K562 (cell line): ENCODE data around the gene B4GALNT2. TPM values are rescaled to one million over a fixed set of nuclear protein-coding genes. Genes with fewer than 3 reads are reported as not detected.

Experiments used
- BCL6 ChIP-seq: fragments of 250-450 bp; sonication (Bioruptor Pico); IDR thresholded peaks from 2 replicates; pipeline ENCODE4 v1.4.0; 2020
- BMI1 ChIP-seq: fragments of 150-350 bp; IDR thresholded peaks from 2 replicates; pipeline ENCODE4 v1.6.1; 2014; ENCODE audit warnings: low read length
- FOXP1 ChIP-seq: sonication (generic); formaldehyde crosslinking; IDR thresholded peaks from 2 replicates; pipeline ENCODE4 v1.8.0; 2022; ENCODE audit warnings: mild to moderate bottlenecking, missing genetic modification reagents
- L3MBTL2 ChIP-seq: fragments of 450-650 bp; IDR thresholded peaks from 2 replicates; pipeline ENCODE4 v1.6.1; 2016; ENCODE audit warnings: mild to moderate bottlenecking, moderate library complexity
- MEIS2 ChIP-seq: fragments of 450-650 bp; IDR thresholded peaks from 2 replicates; pipeline ENCODE4 v1.6.1; 2014; ENCODE audit warnings: mild to moderate bottlenecking; ENCODE audit not compliant: partially characterized antibody
- MYC ChIP-seq, 2 experiments: fragments of 250-450 bp in 1 of 2; sonication (Bioruptor Pico) in 1 of 2; IDR thresholded peaks; 2 replicates each; pipeline versions ENCODE4 v1.5.1 to v1.6.1; 2012 to 2021; ENCODE audit warnings: low read depth in 2 of 2, borderline replicate concordance in 1 of 2, improper control_type of control experiment in 1 of 2, low read length in 1 of 2, mild to moderate bottlenecking in 1 of 2, moderate library complexity in 1 of 2
- NFXL1 ChIP-seq: fragments of 450-650 bp; formaldehyde crosslinking; IDR thresholded peaks from 2 replicates; pipeline ENCODE4 v1.4.0; 2021; ENCODE audit warnings: mild to moderate bottlenecking
- PHF21A ChIP-seq: fragments of 450-650 bp; IDR thresholded peaks from 2 replicates; pipeline ENCODE4 v1.6.1; 2017; ENCODE audit warnings: low read depth, borderline replicate concordance
- PHF8 ChIP-seq: fragments of 200-600 bp; sonication (generic); IDR thresholded peaks from 2 replicates; pipeline ENCODE4 v1.6.1; 2012; ENCODE audit warnings: mixed run types, mild to moderate bottlenecking, inconsistent platforms, low read length, moderate library complexity, borderline replicate concordance
- RAD51 ChIP-seq: fragments of 450-650 bp; IDR thresholded peaks from 2 replicates; pipeline ENCODE4 v1.7.1; 2016; ENCODE audit warnings: low read depth, mild to moderate bottlenecking, borderline replicate concordance
- RBM22 ChIP-seq: fragments of 200-400 bp; formaldehyde crosslinking; IDR thresholded peaks from 2 replicates; pipeline ENCODE4 v1.6.1; 2018; ENCODE audit warnings: low read length, low read depth; ENCODE audit not compliant: poor library complexity, severe bottlenecking
- SRSF1 ChIP-seq: fragments of 200-400 bp; formaldehyde crosslinking; IDR thresholded peaks from 2 replicates; pipeline ENCODE4 v1.6.1; 2017; ENCODE audit warnings: mild to moderate bottlenecking, low read depth, low read length, moderate library complexity
- SRSF7 ChIP-seq: fragments of 200-400 bp; formaldehyde crosslinking; optimal IDR thresholded peaks from 2 replicates; pipeline ENCODE3; 2017; ENCODE audit warnings: mild to moderate bottlenecking, low read depth, low read length
- ZC3H11A ChIP-seq: IDR thresholded peaks from 2 replicates; pipeline ENCODE4 v1.6.1; 2012; ENCODE audit warnings: low read depth, low read length, improper control_type of control experiment
- ZC3H8 ChIP-seq: fragments of 450-650 bp; IDR thresholded peaks from 2 replicates; pipeline ENCODE4 v1.6.1; 2017
- ZNF347 ChIP-seq: fragments of 450-650 bp; formaldehyde crosslinking; IDR thresholded peaks from 2 replicates; pipeline ENCODE4 v1.4.0; 2020; ENCODE audit warnings: low read depth, mild to moderate bottlenecking, moderate library complexity
- ZNF551 ChIP-seq: fragments of 250-450 bp; sonication (Bioruptor Pico); IDR thresholded peaks from 2 replicates; pipeline ENCODE4 v1.5.0; 2021; ENCODE audit warnings: mild to moderate bottlenecking, moderate library complexity
- ZNF79 ChIP-seq: fragments of 250-450 bp; sonication (Bioruptor Pico); IDR thresholded peaks from 2 replicates; pipeline ENCODE4 v1.4.0; 2020; ENCODE audit warnings: low read depth, mild to moderate bottlenecking, moderate library complexity
- polyA plus RNA-seq, 8 experiments: library from polyadenylated mRNA; depleted of rRNA in 4 of 8; stranded (reverse) in 5 of 8; unstranded in 3 of 8; fragments of >200 nt; fragmentation: Nextera tagmentation in 2 of 8; fragmentation: Illumina TruSeq in 1 of 8; extraction: Ambion mirVana in 2 of 8; extraction: Trizol in 1 of 8; gene quantifications; 2 replicates each; pipeline versions ENCODE4 v1.2.1 to v1.2.3, GENCODE V29; 2011 to 2014; ENCODE audit warnings: inconsistent platforms in 1 of 8, missing spikeins in 1 of 8
- total RNA-seq, 7 experiments: library from RNA; depleted of rRNA in 6 of 7; stranded (reverse); fragments of >200 nt in 6 of 7; fragmentation: Illumina TruSeq in 2 of 7; extraction: Trizol in 2 of 7; gene quantifications; 2 replicates each; pipeline versions ENCODE4 v1.2.1 to v1.2.3, GENCODE V29; 2011 to 2021; ENCODE audit warnings: low replicate concordance in 1 of 7
- TF ChIP-seq, protein P1 (sequence below), 2 experiments: fragments of 450-650 bp in 1 of 2; IDR thresholded peaks; 2 replicates each; pipeline ENCODE4 v1.6.1; 2011 to 2017; ENCODE audit warnings: low read depth in 2 of 2, antibody characterized with exemption in 1 of 2, borderline replicate concordance in 1 of 2, low read length in 1 of 2, mild to moderate bottlenecking in 1 of 2, mixed read lengths in 1 of 2; ENCODE audit not compliant: control insufficient read depth in 1 of 2
- TF ChIP-seq, protein P2 (sequence below): fragments of 450-650 bp; formaldehyde crosslinking; IDR thresholded peaks from 2 replicates; pipeline ENCODE4 v1.4.0; 2020; ENCODE audit warnings: mild to moderate bottlenecking, mixed read lengths
- TF ChIP-seq, protein P3 (sequence below): fragments of 200-800 bp; sonication (Bioruptor generic); IDR thresholded peaks from 2 replicates; pipeline ENCODE4 v1.6.1; 2017; ENCODE audit warnings: missing genetic modification characterization, missing compliant biosample characterization

The B4GALNT2 gene
- total and polyA plus RNA-seq, 9 of the 15 experiments (the other 6 are each of a cell fraction or from before 2014, with no cell fraction given): not detected

DNA sequence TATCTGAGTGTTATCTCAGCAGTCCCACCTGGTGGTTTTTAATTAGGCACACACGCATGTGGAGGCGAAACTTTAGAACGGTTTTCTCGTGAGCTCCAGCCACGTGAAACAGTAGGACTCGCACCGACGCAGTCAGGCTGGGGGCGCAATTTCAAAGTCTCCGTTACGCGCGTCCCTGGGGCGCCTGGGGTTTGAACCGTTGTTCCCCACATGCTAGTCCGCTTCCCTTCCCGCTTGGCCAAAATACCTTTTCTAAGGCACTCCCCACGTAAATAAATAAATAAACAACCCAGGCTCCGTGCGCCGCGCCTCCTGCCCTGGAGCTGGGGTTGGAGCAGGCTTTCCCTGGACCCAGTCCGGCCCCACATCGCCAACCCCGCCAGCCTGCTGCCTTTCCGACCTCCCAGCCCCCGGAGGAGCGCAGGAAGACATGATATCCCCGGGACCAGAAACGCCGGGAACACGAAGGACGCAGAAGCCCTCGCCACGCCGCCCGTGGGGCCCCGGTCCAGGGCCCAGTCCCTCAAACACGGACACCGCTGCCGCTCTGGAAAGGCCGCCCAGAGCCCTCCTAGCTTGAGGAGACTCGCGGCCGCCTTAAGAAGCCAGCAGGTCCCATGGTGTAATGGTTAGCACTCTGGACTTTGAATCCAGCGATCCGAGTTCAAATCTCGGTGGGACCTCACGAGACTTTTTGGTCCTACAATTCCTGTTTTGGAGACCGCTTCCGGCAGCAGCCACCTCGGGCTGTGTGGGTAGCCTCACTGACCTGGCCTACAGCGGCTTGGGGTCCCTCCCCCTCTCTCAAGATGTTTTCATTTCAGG is 59.6 kb downstream of the B4GALNT2 start (continued):
- TF ChIP-seq, protein P1, sequence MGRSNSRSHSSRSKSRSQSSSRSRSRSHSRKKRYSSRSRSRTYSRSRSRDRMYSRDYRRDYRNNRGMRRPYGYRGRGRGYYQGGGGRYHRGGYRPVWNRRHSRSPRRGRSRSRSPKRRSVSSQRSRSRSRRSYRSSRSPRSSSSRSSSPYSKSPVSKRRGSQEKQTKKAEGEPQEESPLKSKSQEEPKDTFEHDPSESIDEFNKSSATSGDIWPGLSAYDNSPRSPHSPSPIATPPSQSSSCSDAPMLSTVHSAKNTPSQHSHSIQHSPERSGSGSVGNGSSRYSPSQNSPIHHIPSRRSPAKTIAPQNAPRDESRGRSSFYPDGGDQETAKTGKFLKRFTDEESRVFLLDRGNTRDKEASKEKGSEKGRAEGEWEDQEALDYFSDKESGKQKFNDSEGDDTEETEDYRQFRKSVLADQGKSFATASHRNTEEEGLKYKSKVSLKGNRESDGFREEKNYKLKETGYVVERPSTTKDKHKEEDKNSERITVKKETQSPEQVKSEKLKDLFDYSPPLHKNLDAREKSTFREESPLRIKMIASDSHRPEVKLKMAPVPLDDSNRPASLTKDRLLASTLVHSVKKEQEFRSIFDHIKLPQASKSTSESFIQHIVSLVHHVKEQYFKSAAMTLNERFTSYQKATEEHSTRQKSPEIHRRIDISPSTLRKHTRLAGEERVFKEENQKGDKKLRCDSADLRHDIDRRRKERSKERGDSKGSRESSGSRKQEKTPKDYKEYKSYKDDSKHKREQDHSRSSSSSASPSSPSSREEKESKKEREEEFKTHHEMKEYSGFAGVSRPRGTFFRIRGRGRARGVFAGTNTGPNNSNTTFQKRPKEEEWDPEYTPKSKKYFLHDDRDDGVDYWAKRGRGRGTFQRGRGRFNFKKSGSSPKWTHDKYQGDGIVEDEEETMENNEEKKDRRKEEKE (IDR thresholded peaks at IDR 0.05; ENCODE audit: borderline replicate concordance in 1 of 2, control insufficient read depth in 1 of 2, low read depth in 2 of 2, low read length in 1 of 2): peak in 1 of 2 experiments; percentile 78; a peak in 1 of 4 replicates
- TF ChIP-seq, protein P2, sequence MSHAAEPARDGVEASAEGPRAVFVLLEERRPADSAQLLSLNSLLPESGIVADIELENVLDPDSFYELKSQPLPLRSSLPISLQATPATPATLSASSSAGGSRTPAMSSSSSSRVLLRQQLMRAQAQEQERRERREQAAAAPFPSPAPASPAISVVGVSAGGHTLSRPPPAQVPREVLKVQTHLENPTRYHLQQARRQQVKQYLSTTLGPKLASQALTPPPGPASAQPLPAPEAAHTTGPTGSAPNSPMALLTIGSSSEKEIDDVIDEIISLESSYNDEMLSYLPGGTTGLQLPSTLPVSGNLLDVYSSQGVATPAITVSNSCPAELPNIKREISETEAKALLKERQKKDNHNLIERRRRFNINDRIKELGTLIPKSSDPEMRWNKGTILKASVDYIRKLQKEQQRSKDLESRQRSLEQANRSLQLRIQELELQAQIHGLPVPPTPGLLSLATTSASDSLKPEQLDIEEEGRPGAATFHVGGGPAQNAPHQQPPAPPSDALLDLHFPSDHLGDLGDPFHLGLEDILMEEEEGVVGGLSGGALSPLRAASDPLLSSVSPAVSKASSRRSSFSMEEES: no peak
- TF ChIP-seq NFXL1 (CRISPR knock-in tag) (no peak), ZNF551 (CRISPR knock-in tag) (no peak), ZC3H8 (no peak), FOXP1 (CRISPR knock-in tag) (no peak), MEIS2 (no peak), RBM22 (peak; percentile 94), RAD51 (peak; percentile 44; the same call in 1 of the 2 replicates), ZNF79 (CRISPR knock-in tag) (no peak), ZC3H11A (no peak), ZNF347 (no peak), SRSF7 (no peak), L3MBTL2 (peak; percentile 99), MYC (IDR thresholded peaks at IDR 0.05; ENCODE audit: low read depth, low read length) (peak; percentile 98), MYC (CRISPR knock-in tag; IDR thresholded peaks at IDR 0.05; ENCODE audit: borderline replicate concordance, low read depth) (peak; percentile 81; the same call in 1 of the 2 replicates), BMI1 (no peak), PHF8 (peak; percentile 64; the same call in 1 of the 2 replicates), PHF21A (peak; percentile 48; the same call in 1 of the 2 replicates), SRSF1 (no peak), BCL6 (CRISPR knock-in tag) (no peak)
- TF ChIP-seq, protein P3, sequence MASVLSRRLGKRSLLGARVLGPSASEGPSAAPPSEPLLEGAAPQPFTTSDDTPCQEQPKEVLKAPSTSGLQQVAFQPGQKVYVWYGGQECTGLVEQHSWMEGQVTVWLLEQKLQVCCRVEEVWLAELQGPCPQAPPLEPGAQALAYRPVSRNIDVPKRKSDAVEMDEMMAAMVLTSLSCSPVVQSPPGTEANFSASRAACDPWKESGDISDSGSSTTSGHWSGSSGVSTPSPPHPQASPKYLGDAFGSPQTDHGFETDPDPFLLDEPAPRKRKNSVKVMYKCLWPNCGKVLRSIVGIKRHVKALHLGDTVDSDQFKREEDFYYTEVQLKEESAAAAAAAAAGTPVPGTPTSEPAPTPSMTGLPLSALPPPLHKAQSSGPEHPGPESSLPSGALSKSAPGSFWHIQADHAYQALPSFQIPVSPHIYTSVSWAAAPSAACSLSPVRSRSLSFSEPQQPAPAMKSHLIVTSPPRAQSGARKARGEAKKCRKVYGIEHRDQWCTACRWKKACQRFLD: peak; percentile 88
